Transverse colon (tissue), 4 donors: ENCODE data around the gene CHRM5. TPM values are rescaled to one million over a fixed set of nuclear protein-coding genes. Genes with fewer than 3 reads are reported as not detected.

Source experiments
- DNase-seq: peaks from one replicate; pipeline ENCODE4 v3.0.0-alpha.2; 2019
- H3K27ac ChIP-seq, 4 donors: fragments of 200-600 bp; sonication (generic); 2 replicates each; pipeline ENCODE4 v1.5.1; 2016 to 2018; ENCODE audit warnings: inconsistent platforms in 4 of 4
- H3K27me3 ChIP-seq: fragments of 200-600 bp; sonication (generic); 2 replicates; pipeline ENCODE4 v1.5.1; 2017; ENCODE audit warnings: inconsistent platforms
- H3K36me3 ChIP-seq, 4 donors: fragments of 200-600 bp; sonication (generic); 2 replicates each; pipeline ENCODE4 v1.5.1; 2017 to 2019; ENCODE audit warnings: inconsistent platforms in 4 of 4
- H3K4me1 ChIP-seq, 4 donors: fragments of 200-600 bp; sonication (generic); 2 replicates each; pipeline ENCODE4 v1.5.1; 2017 to 2020; ENCODE audit warnings: inconsistent platforms in 4 of 4
- H3K4me3 ChIP-seq, 4 donors: fragments of 200-600 bp; sonication (generic); 1 replicate in 1 of 4; 2 replicates in 3 of 4; pipeline versions ENCODE4 v1.5.1 to v1.6.1; 2017 to 2019; ENCODE audit warnings: inconsistent platforms in 4 of 4
- H3K9me3 ChIP-seq, 2 donors: fragments of 200-600 bp; sonication (generic); 2 replicates each; pipeline ENCODE4 v1.5.1; 2017 to 2019; ENCODE audit warnings: inconsistent platforms in 2 of 2
- CTCF ChIP-seq, 5 experiments: fragments of 200-600 bp in 3 of 5; fragments of 450-650 bp in 2 of 5; sonication (generic) in 3 of 5; IDR thresholded peaks; 1 replicate in 2 of 5; 2 replicates in 3 of 5; pipeline ENCODE4 v1.5.1; 2016 to 2017; ENCODE audit warnings: antibody characterized with exemption in 5 of 5, inconsistent platforms in 3 of 5, mild to moderate bottlenecking in 2 of 5, moderate library complexity in 1 of 5
- EP300 ChIP-seq: sonication (generic); formaldehyde crosslinking; IDR thresholded peaks from one replicate; pipeline ENCODE4 v1.6.1; 2017; ENCODE audit warnings: antibody characterized with exemption, low read depth
- POLR2A ChIP-seq: fragments of 450-650 bp; IDR thresholded peaks from one replicate; pipeline ENCODE4 v1.6.1; 2016; ENCODE audit warnings: antibody characterized with exemption, mild to moderate bottlenecking, moderate library complexity
- POLR2AphosphoS5 ChIP-seq, 3 donors: sonication (generic); formaldehyde crosslinking; IDR thresholded peaks; one replicate each; pipeline ENCODE4 v1.6.1; 2016; ENCODE audit warnings: antibody characterized with exemption in 3 of 3
- WGBS, 2 donors: methylation state at CpG; one replicate each; pipeline ENCODE4 v1.1.5; 2018; ENCODE audit warnings: low coverage in 1 of 2; 5-methylcytosine and 5-hydroxymethylcytosine counted together
- in situ Hi-C, 4 donors: fragments of 200-750 bp; cut with MboI; loops; one replicate each; pipeline versions ENCODE4 v1.15.0 to v1.15.1; 2017; ENCODE audit warnings: low sequenced_read_pairs in 3 of 4, low pct_ligation_motif_present in 1 of 4, low pct_unique_long_range_greater_than_20kb in 1 of 4
- intact Hi-C: fragments of 100-400 bp; cut with DNase I; formaldehyde crosslinking; loops from one replicate; pipeline ENCODE4 v1.15.1; 2023; ENCODE audit warnings: low total_unique reads
- total RNA-seq, 4 donors: library from RNA; depleted of rRNA; stranded (reverse); fragments of >200 nt; gene quantifications; one replicate each; pipeline ENCODE4 v1.1.0, GENCODE V29; 2016

The CHRM5 gene
- total RNA-seq, 4 donors from 2014 or later = not detected

DNA sequence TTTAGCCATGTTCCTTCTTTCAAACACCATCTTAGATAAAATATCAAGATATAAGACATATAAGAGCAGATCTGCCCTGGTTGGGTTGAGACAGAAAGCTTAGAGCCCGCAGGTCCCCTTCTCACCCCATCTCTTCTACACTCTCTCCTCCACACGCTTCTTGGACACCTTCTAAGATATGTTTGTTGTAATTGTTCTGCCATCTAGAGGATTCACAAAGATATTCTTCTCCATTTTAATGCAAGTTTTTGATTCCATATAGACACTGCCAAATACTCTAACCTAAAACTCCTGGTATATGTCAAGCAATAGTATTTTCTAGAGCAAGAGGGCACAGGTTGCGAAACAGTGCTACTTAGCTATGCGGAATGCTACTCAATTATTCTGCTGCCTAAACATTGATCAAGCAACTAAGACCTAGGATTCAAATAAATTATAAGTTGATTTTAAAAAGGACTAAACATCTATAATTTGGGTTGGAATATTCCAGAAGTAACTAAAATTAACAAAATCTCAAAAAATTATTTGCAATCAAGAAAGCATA, 6.8 kb downstream of the CHRM5 start:
- no peak for TF ChIP-seq POLR2AphosphoS5 (IDR thresholded peaks at IDR 0.05)
- TF ChIP-seq POLR2A = no peak
- no peak for TF ChIP-seq EP300
- TF ChIP-seq CTCF (IDR thresholded peaks at IDR 0.05) = no peak
- intact Hi-C loops = no loop called here
- H3K9me3 ChIP-seq = no peaks in the 10 kb centered on the region
- in situ Hi-C loops = loop anchor here in 1 of 4 donors (25.0 kb wide), 1 partner anchor 238 kb away; no protein-coding TSS in a partner anchor
- H3K27me3 ChIP-seq = no peaks in the 10 kb centered on the region
- H3K4me3 ChIP-seq = no peak overlapping the region
- 86 to 88% methylated on average over 4 of the region's 4 CpGs for WGBS, 2 donors
- H3K36me3 ChIP-seq = no peaks in the 10 kb centered on the region
- DNase-seq = no peak
- H3K27ac ChIP-seq = no peak overlapping the region
- H3K4me1 ChIP-seq = no peaks in the 10 kb centered on the region

DNA sequence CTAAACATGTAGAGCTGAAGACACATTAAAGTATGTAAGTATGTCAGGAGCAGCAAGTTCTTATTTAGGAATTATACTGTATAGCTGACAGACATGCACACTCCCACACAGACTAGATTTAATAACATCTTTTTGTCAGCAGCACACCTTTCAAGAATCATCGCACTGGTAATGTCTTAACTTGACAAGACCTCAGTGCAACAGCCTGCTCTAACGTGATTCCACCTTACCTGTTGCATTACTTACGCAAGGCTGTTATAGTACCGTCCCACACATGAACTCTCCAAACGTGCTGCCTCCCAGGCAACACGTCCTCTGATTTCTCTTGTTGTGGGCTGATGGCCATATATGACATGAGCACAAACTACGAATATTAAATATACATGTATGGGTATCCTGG, 11.9 kb downstream of the CHRM5 start:
- H3K36me3 ChIP-seq = no peaks in the 10 kb centered on the region
- no peaks in the 10 kb centered on the region for H3K9me3 ChIP-seq
- peaks cover 0 to 2% (median 0%) of the 10 kb centered on the region in 4 donors for H3K4me1 ChIP-seq
- TF ChIP-seq POLR2A (no peak), POLR2AphosphoS5 (IDR thresholded peaks at IDR 0.05) (no peak), EP300 (no peak), CTCF (IDR thresholded peaks at IDR 0.05) (no peak)
- DNase-seq = no peak
- H3K27ac ChIP-seq = no peak overlapping the region
- H3K4me3 ChIP-seq = no peak overlapping the region
- in situ Hi-C loops = loop anchor here in 1 of 4 donors (25.0 kb wide), 1 partner anchor 243 kb away; no protein-coding TSS in a partner anchor
- intact Hi-C loops = no loop called here
- H3K27me3 ChIP-seq = no peaks in the 10 kb centered on the region
- 53 to 64% methylated on average over 5 to 7 of the region's 7 CpGs for WGBS, 2 donors

DNA sequence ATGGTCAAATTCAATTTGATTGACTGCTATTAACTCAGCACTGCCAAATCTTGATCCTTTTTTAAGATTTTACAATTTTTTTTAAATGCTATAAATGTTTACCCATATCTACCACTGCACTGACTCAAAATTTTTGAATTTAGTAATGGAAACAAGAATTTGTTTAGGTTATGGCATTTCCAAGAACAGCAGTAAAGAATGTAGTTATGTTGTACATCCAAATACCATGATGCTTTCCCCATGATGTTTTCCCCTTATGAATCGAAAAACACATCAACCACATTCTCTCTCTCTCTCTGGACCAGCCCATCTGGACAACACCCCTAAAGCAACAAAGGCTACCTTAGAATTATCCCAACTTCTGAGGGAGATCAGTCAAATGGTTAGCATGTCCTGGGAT, 14.2 kb downstream of the CHRM5 start:
- DNase-seq = no peak
- in situ Hi-C loops (loop anchor here in 1 of 4 donors (25.0 kb wide), 1 partner anchor 245 kb away; no protein-coding TSS in a partner anchor), intact Hi-C loops (no loop called here)
- no peaks in the 10 kb centered on the region for H3K27me3 ChIP-seq
- H3K4me1 ChIP-seq = peaks cover 0 to 6% (median 0%) of the 10 kb centered on the region in 4 donors
- TF ChIP-seq CTCF (IDR thresholded peaks at IDR 0.05) (no peak), POLR2A (no peak), EP300 (no peak)
- no peaks in the 10 kb centered on the region for H3K9me3 ChIP-seq
- WGBS, 2 donors = 74 to 80% methylated on average over 1 of the region's 1 CpG
- no peaks in the 10 kb centered on the region for H3K36me3 ChIP-seq
- no peak overlapping the region for H3K4me3 ChIP-seq
- no peak overlapping the region for H3K27ac ChIP-seq

- intact Hi-C loops (no loop called here), in situ Hi-C loops (loop anchor here in 1 of 4 donors (25.0 kb wide), 1 partner anchor 248 kb away; no protein-coding TSS in a partner anchor)
- H3K4me1 ChIP-seq = peaks cover 0 to 6% (median 0%) of the 10 kb centered on the region in 4 donors
- TF ChIP-seq EP300 = no peak
- TF ChIP-seq POLR2A = no peak
- no peak for TF ChIP-seq POLR2AphosphoS5 (IDR thresholded peaks at IDR 0.05)
- H3K9me3 ChIP-seq = no peaks in the 10 kb centered on the region
- no peak for DNase-seq
- 50 to 57% methylated on average over 1 of the region's 1 CpG for WGBS, 2 donors
- H3K36me3 ChIP-seq = no peaks in the 10 kb centered on the region
- H3K4me3 ChIP-seq = no peak overlapping the region
- H3K27me3 ChIP-seq = no peaks in the 10 kb centered on the region
- no peak overlapping the region for H3K27ac ChIP-seq
Observed at GRCh38 chr15:33985287-33985686, 17.0 kb downstream of the CHRM5 start.
